Activated T-helper 2 cell treated with anti-CD3 and anti-CD28 coated beads, Interferon-gamma antibody, Interleukin-2, Interleukin-4, amounts not matched to agents 10 μg/mL and 5 μg/mL and 100 μg/mL, durations not matched to agents 14 hours and 24 hours and 36 hours (primary cell): ENCODE results near the gene PGAM4. TPM values are rescaled to one million over a fixed set of nuclear protein-coding genes. Genes with fewer than 3 reads are reported as not detected.
"Not testable (repeated sequence)": the region's sequence is repeated elsewhere in the genome, so short reads cannot be mapped to it uniquely, and the experiment has no call there.

Experiments
- DNase-seq: peaks from one replicate; pipeline ENCODE4 v3.0.0; 2021; ENCODE audit warnings: low spot score
- H3K27ac Mint-ChIP-seq: one replicate; pipeline ENCODE4 v1.8.0; 2021; ENCODE audit warnings: mixed read lengths
- H3K27me3 Mint-ChIP-seq: one replicate; pipeline ENCODE4 v1.8.0; 2021; ENCODE audit warnings: low read depth, mixed read lengths
- H3K36me3 Mint-ChIP-seq: one replicate; pipeline ENCODE4 v1.8.0; 2021; ENCODE audit warnings: low read depth, mixed read lengths
- H3K4me1 Mint-ChIP-seq: one replicate; pipeline ENCODE4 v1.8.0; 2021; ENCODE audit warnings: low read depth, mixed read lengths
- H3K4me3 Mint-ChIP-seq: one replicate; pipeline ENCODE4 v1.8.0; 2021; ENCODE audit warnings: low read depth, mild to moderate bottlenecking, moderate library complexity, mixed read lengths
- H3K9me3 Mint-ChIP-seq: one replicate; pipeline ENCODE4 v1.8.0; 2021; ENCODE audit warnings: mixed read lengths
- intact Hi-C: fragments of 100-400 bp; cut with micrococcal nuclease; formaldehyde crosslinking; loops from one replicate; pipeline ENCODE4 v1.15.1; 2023
- total RNA-seq: library from RNA; stranded (reverse); gene quantifications from 2 replicates; pipeline ENCODE4 v1.2.3, GENCODE V29; 2022

PGAM4 gene
- total RNA-seq, 1 donor from 2014 or later, result 0.66 TPM

DNA sequence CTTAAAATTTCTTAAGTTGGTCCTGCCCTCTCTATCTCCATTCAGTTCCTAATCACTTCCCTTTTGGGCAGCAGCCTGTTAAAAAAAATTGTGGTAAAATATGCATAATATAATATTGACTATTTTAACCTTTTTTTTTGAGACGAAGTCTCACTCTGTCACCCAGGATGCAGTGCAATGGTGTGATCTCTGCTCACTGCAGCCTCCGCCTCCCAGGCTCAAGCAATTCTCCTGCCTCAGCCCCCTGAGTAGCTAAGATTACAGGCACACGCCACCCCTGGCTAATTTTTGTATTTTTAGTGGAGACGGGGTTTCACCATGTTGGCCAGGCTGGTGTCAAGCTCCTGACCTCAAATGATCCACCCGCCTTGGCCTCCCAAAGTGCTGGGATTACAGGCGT lies 50.1 kb downstream of the PGAM4 start:
- intact Hi-C loops, H3K27me3 Mint-ChIP-seq, H3K9me3 Mint-ChIP-seq, H3K36me3 Mint-ChIP-seq, H3K4me3 Mint-ChIP-seq, H3K27ac Mint-ChIP-seq, DNase-seq: not testable (repeated sequence)
- peaks cover 12% of the 10 kb centered on the region for H3K4me1 Mint-ChIP-seq

DNA sequence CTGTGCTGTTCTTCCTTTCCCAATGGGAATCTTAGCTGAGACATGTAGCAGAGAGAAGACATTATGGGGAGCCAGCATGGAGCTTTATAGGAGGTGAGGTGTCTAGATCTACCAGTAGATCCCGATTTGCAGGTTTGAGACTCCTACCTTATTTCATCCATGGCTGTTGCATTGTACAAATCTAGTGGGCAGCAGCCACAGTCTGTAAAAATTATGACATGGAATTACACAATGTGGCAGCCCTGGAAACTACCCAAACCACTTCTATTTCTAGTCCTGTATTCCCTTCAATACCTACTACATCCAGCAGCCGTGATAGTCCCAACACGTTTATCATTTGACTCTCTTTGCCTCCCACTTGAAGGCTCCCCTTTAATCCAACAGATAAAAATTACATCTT lies 50.9 kb downstream of the PGAM4 start:
- H3K27ac Mint-ChIP-seq, result no peak overlapping the region
- intact Hi-C loops, result no loop called here
- no peak for DNase-seq
- no peak overlapping the region for H3K4me3 Mint-ChIP-seq
- peaks cover 6% of the 10 kb centered on the region for H3K36me3 Mint-ChIP-seq
- H3K27me3 Mint-ChIP-seq, result no peaks in the 10 kb centered on the region
- peaks cover 12% of the 10 kb centered on the region for H3K4me1 Mint-ChIP-seq
- H3K9me3 Mint-ChIP-seq, result no peaks in the 10 kb centered on the region

Other genes with a start within 250 kb of the PGAM4 start
- gene ATRX, start 183.4 kb downstream of the PGAM4 start, total RNA-seq, result 74.4 and 82.5 TPM in 2 replicates
- 52.0 and 55.1 TPM in 2 replicates for gene MAGT1, start 74.2 kb downstream of the PGAM4 start, total RNA-seq
- gene COX7B, start 70.2 kb downstream of the PGAM4 start, total RNA-seq, result 274 and 297 TPM in 2 replicates
- 6.2 and 6.6 TPM in 2 replicates for gene ATP7A, start 58.9 kb downstream of the PGAM4 start, total RNA-seq
- gene PGK1, start 134.6 kb upstream of the PGAM4 start, total RNA-seq, result 1,005 and 1,045 TPM in 2 replicates
- 16.8 and 17.0 TPM in 2 replicates for gene TAF9B, start 170.0 kb upstream of the PGAM4 start, total RNA-seq